K562 (cell line): Measurements from ENCODE around the gene WBP1. TPM values are rescaled to one million over a fixed set of nuclear protein-coding genes. Genes with fewer than 3 reads are reported as not detected.

ENCODE experiments used
- ATF7 ChIP-seq: fragments of 450-650 bp; IDR thresholded peaks from 2 replicates; pipeline ENCODE4 v1.7.1; 2014; ENCODE audit warnings: mild to moderate bottlenecking, moderate library complexity
- BCOR ChIP-seq: fragments of 450-650 bp; IDR thresholded peaks from 2 replicates; pipeline ENCODE4 v1.6.1; 2016
- GTF3C2 ChIP-seq: IDR thresholded peaks from 3 replicates; pipeline ENCODE4 v1.6.1; 2011; ENCODE audit warnings: borderline replicate concordance, mild to moderate bottlenecking, moderate library complexity; ENCODE audit not compliant: insufficient read length; ENCODE audit errors: extremely low read depth
- KLF16 ChIP-seq: IDR thresholded peaks from 2 replicates; pipeline ENCODE4 v1.6.1; 2016; ENCODE audit warnings: antibody characterized with exemption
- LCOR ChIP-seq: sonication (generic); formaldehyde crosslinking; IDR thresholded peaks from 2 replicates; pipeline ENCODE4 v1.8.0; 2022; ENCODE audit warnings: mild to moderate bottlenecking, missing genetic modification reagents
- MAZ ChIP-seq, 2 experiments: fragments of 450-650 bp in 1 of 2; sonication (generic) in 1 of 2; formaldehyde crosslinking; IDR thresholded peaks in 1 of 2; conservative IDR thresholded peaks in 1 of 2; 2 replicates each; pipeline versions ENCODE4 v1.4.0 to v1.5.0; 2020; ENCODE audit warnings: mild to moderate bottlenecking in 1 of 2, missing genetic modification reagents in 1 of 2
- MYC ChIP-seq, 2 experiments: fragments of 250-450 bp in 1 of 2; sonication (Bioruptor Pico) in 1 of 2; IDR thresholded peaks; 2 replicates each; pipeline versions ENCODE4 v1.5.1 to v1.6.1; 2012 to 2021; ENCODE audit warnings: low read depth in 2 of 2, borderline replicate concordance in 1 of 2, improper control_type of control experiment in 1 of 2, low read length in 1 of 2, mild to moderate bottlenecking in 1 of 2, moderate library complexity in 1 of 2
- NFYB ChIP-seq: IDR thresholded peaks from 2 replicates; pipeline ENCODE4 v1.6.1; 2011; ENCODE audit warnings: mild to moderate bottlenecking, moderate library complexity; ENCODE audit not compliant: insufficient read length; ENCODE audit errors: extremely low read depth
- PML ChIP-seq: IDR thresholded peaks from 2 replicates; pipeline ENCODE4 v1.6.1; 2012; ENCODE audit warnings: low read length, inconsistent platforms
- POLR2G ChIP-seq: fragments of 200-400 bp; formaldehyde crosslinking; IDR thresholded peaks from 2 replicates; pipeline ENCODE4 v1.6.1; 2017; ENCODE audit warnings: low read depth, mild to moderate bottlenecking, antibody characterized with exemption, low read length, moderate library complexity
- POLR3G ChIP-seq: IDR thresholded peaks from 2 replicates; pipeline ENCODE4 v1.6.1; 2011; ENCODE audit not compliant: insufficient read length, insufficient replicate concordance; ENCODE audit errors: extremely low read depth
- RFX1 ChIP-seq: fragments of 450-650 bp; IDR thresholded peaks from 2 replicates; pipeline ENCODE4 v1.6.1; 2016; ENCODE audit warnings: mild to moderate bottlenecking, moderate library complexity
- RUNX1 ChIP-seq: sonication (generic); IDR thresholded peaks from 2 replicates; pipeline ENCODE4 v1.6.1; 2016; ENCODE audit warnings: antibody characterized with exemption, low read depth
- SP1 ChIP-seq: sonication (generic); formaldehyde crosslinking; IDR thresholded peaks from 2 replicates; pipeline ENCODE4 v1.8.1; 2022; ENCODE audit warnings: mild to moderate bottlenecking, missing genetic modification reagents
- TARDBP ChIP-seq: fragments of 450-650 bp; IDR thresholded peaks from 2 replicates; pipeline ENCODE4 v1.6.1; 2016
- TBP ChIP-seq: optimal IDR thresholded peaks from 2 replicates; pipeline ENCODE3; 2011; ENCODE audit warnings: low read depth, low read length, improper control_type of control experiment
- TCF3 ChIP-seq: sonication (generic); formaldehyde crosslinking; IDR thresholded peaks from 2 replicates; pipeline ENCODE4 v1.4.0; 2020; ENCODE audit warnings: mild to moderate bottlenecking, missing genetic modification reagents
- YBX1 ChIP-seq: fragments of 450-650 bp; IDR thresholded peaks from 2 replicates; pipeline ENCODE4 v1.7.1; 2016; ENCODE audit warnings: mild to moderate bottlenecking
- ZNF644 ChIP-seq: fragments of 200-800 bp; sonication (Bioruptor generic); IDR thresholded peaks from 2 replicates; pipeline ENCODE4 v1.6.1; 2016; ENCODE audit warnings: low read depth, missing genetic modification characterization, missing compliant biosample characterization
- ZNF707 ChIP-seq: fragments of 250-450 bp; sonication (Bioruptor Pico); conservative IDR thresholded peaks from 2 replicates; pipeline ENCODE4 v1.8.0; 2022; ENCODE audit warnings: inconsistent platforms, mild to moderate bottlenecking, moderate library complexity
- ZNF785 ChIP-seq: fragments of 250-450 bp; sonication (Bioruptor Pico); IDR thresholded peaks from 2 replicates; pipeline ENCODE4 v1.4.0; 2020; ENCODE audit warnings: mild to moderate bottlenecking
- polyA plus RNA-seq, 8 experiments: library from polyadenylated mRNA; depleted of rRNA in 4 of 8; stranded (reverse) in 5 of 8; unstranded in 3 of 8; fragments of >200 nt; fragmentation: Nextera tagmentation in 2 of 8; fragmentation: Illumina TruSeq in 1 of 8; extraction: Ambion mirVana in 2 of 8; extraction: Trizol in 1 of 8; gene quantifications; 2 replicates each; pipeline versions ENCODE4 v1.2.1 to v1.2.3, GENCODE V29; 2011 to 2014; ENCODE audit warnings: inconsistent platforms in 1 of 8, missing spikeins in 1 of 8
- total RNA-seq, 7 experiments: library from RNA; depleted of rRNA in 6 of 7; stranded (reverse); fragments of >200 nt in 6 of 7; fragmentation: Illumina TruSeq in 2 of 7; extraction: Trizol in 2 of 7; gene quantifications; 2 replicates each; pipeline versions ENCODE4 v1.2.1 to v1.2.3, GENCODE V29; 2011 to 2021; ENCODE audit warnings: low replicate concordance in 1 of 7
- TF ChIP-seq, protein P1 (sequence below), 2 experiments: fragments of 450-650 bp; IDR thresholded peaks; 2 replicates each; pipeline ENCODE4 v1.6.1; 2018; ENCODE audit warnings: mild to moderate bottlenecking in 2 of 2, low read depth in 1 of 2; ENCODE audit not compliant: partially characterized antibody in 2 of 2

WBP1 gene
- total and polyA plus RNA-seq, 9 of the 15 experiments (the other 6 are each of a cell fraction or from before 2014, with no cell fraction given): 1.9 to 27.7 (median 14.2) TPM

GRCh38 chr2:74482801-74483674 is 24.8 kb downstream of the WBP1 start, which contains the start of the genes CCDC142 and TTC31 (continued):
- TF ChIP-seq ZNF644 (no peak), MYC (IDR thresholded peaks at IDR 0.05; ENCODE audit: low read depth, low read length) (peak; percentile 41; the same call in 1 of the 2 replicates), MYC (CRISPR knock-in tag; IDR thresholded peaks at IDR 0.05; ENCODE audit: borderline replicate concordance, low read depth) (no peak), SP1 (CRISPR knock-in tag) (peak; percentile 76), LCOR (CRISPR knock-in tag) (0 out of 2 replicates have a peak, but pooled peaks have one; percentile 77), TARDBP (0 out of 2 replicates have a peak, but pooled peaks have one; percentile 44), TBP (peak; percentile 84), ATF7 (peak; percentile 76), RUNX1 (no peak; the same call in 1 of the 2 replicates), RFX1 (no peak), MAZ (CRISPR knock-in tag; conservative IDR thresholded peaks at IDR 0.05 in 1 of 2, IDR thresholded peaks at IDR 0.05 in 1 of 2) (peak; percentile 79 to 88), POLR2G (peak; percentile 70), ZNF785 (no peak), ZNF707 (CRISPR knock-in tag) (no peak), TCF3 (CRISPR knock-in tag) (peak; percentile 7; the same call in 1 of the 2 replicates), GTF3C2 (no peak), KLF16 (peak; percentile 64; the same call in 1 of the 2 replicates), NFYB (no peak), POLR3G (no peak), BCOR (peak; percentile 65; the same call in 1 of the 2 replicates), YBX1 (no peak), PML (peak; percentile 68)
- TF ChIP-seq, protein P1, sequence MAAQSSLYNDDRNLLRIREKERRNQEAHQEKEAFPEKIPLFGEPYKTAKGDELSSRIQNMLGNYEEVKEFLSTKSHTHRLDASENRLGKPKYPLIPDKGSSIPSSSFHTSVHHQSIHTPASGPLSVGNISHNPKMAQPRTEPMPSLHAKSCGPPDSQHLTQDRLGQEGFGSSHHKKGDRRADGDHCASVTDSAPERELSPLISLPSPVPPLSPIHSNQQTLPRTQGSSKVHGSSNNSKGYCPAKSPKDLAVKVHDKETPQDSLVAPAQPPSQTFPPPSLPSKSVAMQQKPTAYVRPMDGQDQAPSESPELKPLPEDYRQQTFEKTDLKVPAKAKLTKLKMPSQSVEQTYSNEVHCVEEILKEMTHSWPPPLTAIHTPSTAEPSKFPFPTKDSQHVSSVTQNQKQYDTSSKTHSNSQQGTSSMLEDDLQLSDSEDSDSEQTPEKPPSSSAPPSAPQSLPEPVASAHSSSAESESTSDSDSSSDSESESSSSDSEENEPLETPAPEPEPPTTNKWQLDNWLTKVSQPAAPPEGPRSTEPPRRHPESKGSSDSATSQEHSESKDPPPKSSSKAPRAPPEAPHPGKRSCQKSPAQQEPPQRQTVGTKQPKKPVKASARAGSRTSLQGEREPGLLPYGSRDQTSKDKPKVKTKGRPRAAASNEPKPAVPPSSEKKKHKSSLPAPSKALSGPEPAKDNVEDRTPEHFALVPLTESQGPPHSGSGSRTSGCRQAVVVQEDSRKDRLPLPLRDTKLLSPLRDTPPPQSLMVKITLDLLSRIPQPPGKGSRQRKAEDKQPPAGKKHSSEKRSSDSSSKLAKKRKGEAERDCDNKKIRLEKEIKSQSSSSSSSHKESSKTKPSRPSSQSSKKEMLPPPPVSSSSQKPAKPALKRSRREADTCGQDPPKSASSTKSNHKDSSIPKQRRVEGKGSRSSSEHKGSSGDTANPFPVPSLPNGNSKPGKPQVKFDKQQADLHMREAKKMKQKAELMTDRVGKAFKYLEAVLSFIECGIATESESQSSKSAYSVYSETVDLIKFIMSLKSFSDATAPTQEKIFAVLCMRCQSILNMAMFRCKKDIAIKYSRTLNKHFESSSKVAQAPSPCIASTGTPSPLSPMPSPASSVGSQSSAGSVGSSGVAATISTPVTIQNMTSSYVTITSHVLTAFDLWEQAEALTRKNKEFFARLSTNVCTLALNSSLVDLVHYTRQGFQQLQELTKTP (IDR thresholded peaks at IDR 0.05; ENCODE audit: low read depth in 1 of 2, partially characterized antibody in 2 of 2): peak; percentile 59 to 82
